HG03575 (cell line): Measurements from ENCODE around the gene EME2.
"Not testable (repeated sequence)": the region's sequence is repeated elsewhere in the genome, so short reads cannot be mapped to it uniquely, and the experiment has no call there.

Source experiments
- ATAC-seq: cut with Tn5 transposase; IDR thresholded peaks from one replicate; pipeline ENCODE4 v1.9.1; 2021; ENCODE audit not compliant: unreplicated experiment, insufficient number of reproducible peaks, low FRiP score; ENCODE audit errors: extremely low read depth

The EME2 gene

DNA sequence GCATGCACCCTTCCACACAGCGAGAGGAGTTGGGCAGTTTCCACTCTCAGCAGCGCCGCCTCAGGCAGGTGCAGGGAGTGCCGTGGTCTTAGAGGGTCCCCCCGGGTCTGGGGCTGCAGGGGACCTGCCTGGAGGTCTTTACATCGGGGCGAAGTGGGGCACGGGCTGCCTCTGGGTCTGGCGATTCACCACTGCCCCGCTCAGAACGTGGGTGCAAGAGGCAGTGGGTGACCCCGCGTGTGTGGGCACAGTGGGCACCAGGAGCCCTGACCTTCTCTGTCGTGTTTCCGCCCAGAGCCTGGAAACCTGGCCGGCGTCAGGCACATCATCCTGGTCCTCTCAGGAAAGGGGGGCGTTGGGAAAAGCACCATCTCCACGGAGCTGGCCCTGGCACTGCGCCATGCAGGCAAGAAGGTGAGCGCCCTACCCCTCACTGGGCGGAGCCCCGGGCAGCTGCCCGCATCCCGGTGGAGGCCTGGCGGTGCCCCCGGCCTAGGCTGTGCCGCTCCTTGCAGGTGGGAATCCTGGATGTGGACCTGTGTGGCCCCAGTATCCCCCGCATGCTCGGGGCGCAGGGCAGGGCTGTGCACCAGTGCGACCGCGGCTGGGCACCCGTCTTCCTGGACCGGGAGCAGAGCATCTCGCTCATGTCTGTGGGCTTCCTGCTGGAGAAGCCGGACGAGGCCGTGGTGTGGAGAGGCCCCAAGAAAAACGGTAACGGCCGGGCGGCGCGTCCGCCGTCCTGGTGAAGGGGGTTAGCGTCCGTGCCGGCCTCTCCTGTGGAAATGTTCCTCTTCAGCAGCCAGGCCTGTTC, 13.8 kb downstream of the EME2 start:
- no peak for ATAC-seq

DNA sequence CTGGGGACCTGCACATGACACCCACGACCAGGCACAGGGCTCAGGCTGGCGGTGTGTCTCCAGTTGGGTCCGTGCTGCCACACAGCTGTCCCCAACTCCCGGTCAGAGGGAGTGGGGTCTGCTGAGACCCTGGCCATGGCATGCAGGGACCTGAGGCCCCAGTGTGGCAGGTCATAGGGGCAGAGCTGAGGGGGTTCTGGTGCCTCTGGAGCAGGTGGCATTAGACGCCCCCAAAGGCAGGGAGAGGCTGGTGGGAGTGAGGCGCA, 14.4 kb downstream of the EME2 start:
- ATAC-seq, result no peak

DNA sequence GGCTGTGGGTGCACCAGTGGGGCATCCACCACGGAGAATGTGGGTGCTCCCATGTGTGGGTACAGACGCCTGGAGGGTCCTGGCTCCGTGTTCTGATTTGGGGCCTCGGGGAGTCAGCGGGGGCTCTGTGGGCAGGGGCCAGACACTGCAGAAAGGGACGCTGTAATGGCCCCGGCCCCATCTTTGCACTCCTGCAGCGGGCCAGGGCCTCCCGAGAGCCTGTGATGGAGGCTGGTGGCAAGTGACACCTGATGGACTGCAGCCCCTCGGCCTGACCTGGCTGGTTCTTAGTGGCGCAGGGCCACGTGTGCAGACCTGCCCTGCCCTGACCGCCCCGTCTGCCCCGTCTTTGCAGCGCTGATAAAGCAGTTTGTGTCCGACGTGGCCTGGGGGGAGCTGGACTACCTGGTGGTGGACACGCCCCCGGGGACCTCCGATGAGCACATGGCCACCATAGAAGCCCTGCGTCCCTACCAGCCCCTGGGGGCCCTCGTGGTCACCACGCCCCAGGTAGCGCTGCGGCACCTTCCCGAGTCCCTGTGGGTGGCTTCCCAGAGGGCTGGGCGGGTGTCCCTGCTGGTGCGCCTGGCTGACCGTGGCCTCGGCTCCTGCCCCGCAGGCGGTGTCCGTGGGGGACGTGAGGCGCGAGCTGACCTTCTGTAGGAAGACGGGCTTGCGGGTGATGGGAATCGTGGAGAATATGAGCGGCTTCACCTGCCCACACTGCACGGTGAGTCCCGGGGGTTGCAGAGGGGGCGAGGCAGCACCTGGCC, 14.9 kb downstream of the EME2 start:
- ATAC-seq, result no peak

DNA sequence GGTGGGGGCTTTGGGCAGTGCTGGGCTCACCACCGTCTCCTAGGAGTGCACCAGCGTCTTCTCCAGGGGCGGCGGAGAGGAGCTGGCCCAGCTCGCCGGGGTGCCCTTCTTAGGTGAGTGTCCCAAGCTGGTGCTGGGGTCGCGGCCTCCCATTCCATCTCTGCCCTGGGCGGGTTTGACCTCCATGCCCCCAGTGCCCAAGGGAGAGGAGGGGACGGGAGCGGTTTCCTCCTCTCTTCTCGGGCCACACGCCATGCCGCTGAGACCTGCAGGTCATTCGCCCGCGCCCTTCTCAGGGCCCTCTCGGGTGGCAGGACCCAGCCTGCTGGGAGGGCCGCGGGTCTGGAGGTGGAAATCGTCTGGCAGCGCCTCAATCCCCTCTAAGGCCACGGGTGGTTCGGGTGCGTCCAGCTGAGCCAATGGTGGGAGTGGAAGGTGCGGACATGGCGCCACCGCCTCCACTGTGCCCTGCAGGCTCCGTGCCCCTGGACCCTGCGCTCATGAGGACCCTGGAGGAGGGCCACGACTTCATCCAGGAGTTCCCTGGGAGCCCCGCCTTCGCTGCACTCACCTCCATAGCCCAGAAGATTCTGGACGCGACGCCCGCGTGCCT, 15.6 kb downstream of the EME2 start:
- no peak for ATAC-seq

DNA sequence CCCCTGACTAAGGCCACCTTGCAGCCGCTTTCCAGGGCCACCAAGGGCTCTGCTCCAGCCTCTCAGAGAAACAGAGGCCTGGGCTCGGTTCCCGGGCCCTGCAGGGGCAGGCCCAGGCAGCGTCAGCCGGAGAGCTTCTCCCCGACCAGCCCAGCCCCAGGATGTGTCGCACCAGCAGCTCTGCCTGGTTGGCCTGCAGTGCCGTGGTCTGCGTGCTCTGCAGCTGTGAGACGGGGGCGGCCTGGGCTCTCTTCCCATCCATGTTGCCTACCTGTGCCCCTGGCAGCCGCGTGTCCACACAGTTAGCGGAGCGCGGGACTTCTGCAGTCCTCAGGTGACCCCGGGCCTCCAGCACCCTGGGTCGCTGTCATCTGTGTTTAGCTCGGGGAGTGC, 16.1 kb downstream of the EME2 start:
- no peak for ATAC-seq

DNA sequence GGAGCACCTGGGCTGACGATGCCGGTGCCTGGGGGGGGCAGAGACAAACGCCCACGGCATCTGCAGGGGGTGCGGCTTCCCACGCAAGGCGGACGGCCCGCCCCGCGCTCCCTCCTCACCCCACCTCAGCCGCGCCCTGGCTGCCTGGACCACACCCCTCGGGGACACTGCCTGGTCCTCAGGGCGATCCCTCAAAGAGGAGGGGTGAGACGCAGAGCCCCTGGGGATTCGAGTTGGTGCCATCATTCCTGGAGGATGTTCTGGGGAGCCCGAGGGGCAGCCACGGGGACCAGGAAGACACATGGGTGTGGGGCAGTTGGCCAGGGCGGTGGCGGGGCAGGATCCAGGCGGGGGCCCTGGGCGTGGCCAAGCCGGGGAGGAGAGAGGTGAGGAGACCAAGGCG, 17.0 kb downstream of the EME2 start:
- ATAC-seq, result no peak

DNA sequence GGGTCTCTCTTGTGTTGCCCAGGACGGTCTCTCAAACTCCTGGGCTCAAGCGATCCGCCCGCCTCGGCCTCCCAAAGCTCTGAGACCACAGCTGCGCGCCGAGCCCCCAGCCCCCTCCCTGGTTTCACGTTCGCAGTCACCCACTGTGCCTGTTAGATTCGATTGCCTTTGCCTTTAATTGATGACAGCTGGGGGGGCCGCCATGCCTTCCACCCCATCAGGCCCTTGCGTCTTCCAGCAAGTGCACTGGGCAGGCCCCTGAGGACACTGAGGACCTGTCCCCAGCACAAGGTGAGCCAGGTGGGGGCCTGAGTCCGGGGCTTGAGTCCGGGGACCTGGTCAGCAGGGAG, 17.6 kb downstream of the EME2 start:
- no peak for ATAC-seq

DNA sequence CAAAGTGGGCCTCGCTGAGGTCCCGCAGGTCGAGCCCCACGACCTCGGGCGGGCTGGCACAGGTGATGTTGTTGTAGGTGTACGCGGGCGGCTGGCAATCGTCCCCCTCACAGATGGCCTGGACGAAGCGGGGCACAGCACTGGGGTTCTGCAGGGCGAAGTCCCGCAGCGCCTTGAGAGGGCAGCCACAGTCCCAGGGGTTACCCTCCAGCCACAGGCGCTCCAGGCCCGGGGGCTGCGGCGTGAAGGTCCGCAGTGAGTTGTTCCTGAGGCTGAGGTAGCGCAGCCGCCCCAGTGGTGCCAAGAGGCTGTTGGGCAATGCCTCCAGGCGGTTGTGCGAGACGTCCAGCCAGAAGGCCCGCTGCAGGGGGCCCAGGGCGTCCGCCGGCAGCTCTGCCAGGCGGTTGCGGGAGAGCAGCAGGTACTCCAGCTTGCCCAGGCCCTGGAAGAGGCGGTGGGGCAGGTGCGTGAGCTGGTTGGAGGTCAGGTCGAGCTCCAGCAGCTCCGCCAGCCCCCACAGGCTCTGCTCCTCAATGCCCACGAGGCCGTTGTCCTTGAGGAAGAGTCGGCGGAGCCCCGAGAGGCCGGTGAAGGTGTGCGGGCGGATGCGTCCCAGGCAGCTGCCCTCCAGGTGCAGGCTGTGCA, 18.1 kb downstream of the EME2 start:
- no peak for ATAC-seq

DNA sequence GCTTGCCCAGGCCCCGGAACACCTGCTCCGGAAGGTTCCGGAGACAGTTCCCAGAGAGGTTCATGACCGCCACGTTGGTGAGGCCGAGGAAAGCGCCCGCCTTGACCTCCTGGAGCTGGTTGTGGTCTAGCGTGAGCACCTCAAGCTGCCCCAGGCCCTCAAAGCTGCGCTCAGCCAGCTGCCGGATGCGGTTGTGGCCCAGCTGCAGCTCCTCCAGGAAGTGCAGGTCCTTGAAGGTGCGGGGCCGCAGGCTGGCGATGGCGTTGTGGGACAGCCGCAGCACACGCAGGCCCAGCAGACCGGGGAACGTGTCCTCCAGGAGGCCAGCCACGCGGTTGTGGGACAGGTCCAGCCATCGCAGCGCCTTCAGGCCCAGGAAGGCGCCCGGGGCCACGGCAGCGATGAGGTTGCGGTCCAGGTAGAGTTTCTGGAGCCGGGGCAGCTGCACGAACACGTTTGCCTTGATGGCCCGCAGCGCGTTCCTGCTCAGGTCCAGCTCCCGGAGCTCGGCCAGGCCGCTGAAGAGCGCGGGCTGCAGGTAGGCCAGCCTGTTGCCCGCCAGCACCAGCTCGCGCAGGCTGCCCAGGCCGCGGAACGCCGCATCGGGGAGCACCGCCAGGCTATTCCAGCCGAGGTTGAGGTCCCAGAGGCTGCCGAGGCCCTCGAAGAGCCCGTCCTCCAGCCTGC, 18.8 kb downstream of the EME2 start:
- ATAC-seq, result no peak

DNA sequence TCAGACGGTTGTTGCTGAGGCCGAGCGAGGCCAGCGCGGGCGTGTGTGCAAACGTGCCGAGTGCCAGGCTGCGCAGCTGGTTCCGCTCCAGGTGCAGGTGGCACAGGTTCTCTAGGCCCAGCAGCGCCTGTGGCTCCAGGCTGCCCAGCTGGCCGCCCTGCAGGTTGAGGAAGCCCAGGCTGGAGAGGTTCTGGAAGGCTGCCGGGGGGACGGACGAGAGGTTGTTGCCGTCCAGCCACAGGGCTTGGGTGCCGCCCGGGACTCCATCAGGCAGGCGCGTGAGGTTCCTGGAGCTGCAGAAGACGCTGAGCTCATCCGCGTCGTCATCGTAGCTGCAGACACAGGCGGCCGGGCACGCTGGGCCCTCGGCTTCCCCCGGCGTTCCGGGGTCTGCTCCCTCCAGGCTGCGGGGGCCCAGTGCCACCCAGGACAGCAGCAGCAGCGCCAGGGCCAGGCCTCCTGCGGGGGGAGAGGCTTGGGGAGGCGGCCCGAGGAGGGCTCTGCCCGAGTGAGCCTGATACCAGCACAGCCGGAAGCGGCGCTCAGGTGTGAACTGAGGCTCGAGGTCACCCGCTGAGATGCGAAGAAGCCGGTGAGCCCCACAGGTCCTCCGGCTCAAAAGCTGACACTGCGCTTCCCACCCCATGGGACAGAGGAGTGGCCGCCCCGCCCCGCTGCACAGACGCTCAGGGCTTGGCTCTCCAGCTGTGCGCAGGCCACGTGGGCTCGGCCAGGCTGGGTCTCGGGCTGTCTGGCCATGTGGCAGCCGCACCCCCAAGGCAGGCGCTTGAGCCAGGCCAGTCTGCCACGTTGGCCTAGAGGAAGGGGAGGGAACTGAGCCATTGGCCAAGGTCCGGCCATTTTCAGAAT, 19.6 kb downstream of the EME2 start:
- no peak for ATAC-seq

DNA sequence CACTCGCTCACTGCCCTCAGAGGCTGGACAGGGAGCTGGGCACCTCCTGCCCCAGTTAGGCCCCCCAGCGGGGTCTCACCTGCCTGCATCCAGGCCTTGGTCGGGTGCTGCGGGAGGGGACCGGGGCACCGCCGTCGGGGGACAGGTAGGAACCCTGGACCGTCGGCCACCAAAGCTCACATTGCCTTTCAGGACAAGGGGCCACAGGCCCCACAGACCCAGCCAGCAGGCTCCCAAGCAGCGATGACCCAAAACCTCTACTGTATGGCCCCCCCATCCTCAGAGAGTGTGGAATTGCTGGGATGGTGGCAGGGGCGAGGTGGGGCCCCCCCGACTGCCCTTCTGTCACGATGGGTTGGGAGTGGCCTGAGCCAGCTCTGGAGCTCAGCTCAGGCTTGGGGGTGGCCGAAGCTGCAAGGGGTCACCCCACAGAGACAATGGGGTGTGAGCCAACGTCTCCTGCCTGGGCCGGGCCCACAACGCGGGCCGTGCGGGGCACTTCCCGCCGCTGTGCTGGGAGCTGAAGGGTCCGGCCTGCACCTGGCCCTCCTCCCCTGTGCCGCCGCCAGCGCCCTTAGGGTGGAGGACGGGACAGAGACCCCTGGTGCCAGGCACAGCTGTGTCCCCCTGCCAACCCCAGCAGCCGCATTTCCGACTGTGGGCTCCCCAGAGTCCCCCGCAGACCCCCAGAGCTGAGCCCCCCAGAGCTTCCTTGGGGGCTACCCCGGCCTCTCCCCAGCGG, 20.4 kb downstream of the EME2 start:
- no peak for ATAC-seq

DNA sequence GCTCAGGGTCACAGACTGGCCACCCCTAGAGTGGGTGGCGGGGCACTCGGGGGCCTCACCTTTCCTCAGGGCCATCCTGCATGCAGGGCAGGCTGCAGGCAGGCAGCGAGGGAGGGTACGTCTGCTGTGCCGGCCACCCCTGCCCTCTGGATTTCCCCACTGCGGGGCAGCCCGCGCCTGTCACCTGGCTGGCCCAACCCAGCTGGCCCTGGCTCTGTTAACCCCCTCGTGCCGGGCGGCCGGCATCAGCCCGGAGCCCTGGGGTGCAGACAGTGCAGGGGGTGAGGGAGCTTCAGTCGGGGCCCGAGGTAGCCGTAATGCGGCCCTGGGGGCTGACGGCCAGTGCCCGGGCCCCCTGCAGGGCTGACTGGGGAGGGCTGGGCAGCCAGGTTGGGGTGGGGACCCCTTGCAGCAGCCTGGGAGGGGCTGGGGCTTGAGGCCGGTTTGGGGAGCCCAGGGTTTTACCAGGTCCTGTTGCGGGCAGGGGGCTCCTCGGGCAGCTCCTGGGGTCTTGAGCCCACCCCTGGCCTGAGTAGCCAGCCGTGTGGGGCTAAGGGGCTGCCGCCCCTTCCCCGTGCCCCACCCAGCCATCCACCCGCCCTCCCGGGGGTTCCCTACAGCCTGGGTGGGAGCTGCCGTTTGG, 21.1 kb downstream of the EME2 start, which contains the start of gene IGFALS:
TSS of gene IGFALS (minus strand) at position 128 of the 643 bp plus-strand sequence. CDS start at position 75, 53 bp downstream.
- no peak for ATAC-seq

DNA sequence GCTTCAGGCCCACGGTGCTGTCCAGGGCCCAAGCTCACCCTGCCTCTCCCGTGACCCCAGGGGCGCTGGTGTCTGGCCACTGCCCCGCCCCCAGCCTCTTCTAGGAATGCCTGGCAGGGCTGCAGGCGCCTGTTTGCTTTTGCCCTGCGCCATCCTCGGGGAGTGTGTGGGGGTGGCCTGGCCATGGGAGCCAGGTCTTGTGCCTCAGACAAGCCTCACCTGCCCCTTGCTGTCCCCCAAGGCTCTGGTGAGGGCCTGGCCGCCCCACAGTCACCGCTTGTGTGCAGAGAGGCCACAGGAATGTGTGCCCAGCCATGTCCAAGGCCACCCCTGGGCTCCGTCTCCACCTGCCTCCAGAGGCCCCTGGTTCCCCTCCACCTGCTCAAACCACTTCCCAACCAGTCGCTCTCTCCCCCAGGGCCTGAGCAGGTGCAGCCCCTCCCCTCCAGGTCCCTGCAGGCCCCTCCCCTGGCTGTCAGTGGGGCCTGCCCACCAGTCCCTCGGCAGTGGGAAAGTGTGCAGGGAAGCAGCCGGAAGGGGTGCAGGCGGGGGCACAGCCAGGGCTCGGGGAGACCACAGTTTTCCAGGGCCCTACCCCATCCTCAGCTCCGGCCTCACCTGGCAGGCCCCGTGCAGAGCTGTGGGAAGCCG, 21.7 kb downstream of the EME2 start:
- no peak for ATAC-seq

DNA sequence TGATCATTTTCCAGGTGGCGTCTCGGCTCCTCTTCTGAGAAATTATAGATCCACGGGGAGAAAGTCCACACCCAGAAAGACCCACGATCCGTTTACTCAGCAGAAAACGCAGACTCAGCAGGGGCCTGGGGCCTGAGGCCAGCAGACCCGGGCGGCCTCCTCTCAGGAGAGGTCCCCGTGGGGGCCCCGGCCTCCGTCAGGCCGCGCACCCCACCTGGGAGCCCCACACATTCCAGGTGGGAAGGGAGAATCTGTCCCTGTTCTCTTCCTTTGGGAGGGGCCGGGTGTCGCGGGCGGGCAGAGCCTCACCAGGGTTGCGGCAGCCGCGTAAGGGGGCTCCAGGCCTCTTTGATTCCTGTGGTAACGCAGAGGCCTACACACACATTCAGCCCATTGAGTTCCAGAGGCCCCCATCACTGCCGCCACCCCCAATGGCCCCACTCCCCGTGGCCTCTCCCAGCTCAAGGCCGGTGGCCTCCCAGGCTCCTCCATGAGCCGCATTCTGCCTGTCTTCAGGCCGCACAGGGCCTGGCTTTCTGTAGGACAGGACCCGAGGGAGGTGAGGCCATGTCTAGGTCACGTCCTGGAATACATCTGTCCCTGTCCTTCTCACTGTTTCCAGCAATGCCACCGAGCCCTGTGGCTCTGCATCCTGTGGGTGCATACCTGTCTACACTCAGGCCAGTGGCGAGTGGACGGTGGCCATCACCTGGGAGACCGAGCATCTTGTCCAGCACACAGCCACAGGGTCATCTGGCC, 22.5 kb downstream of the EME2 start:
- ATAC-seq, result no peak

DNA sequence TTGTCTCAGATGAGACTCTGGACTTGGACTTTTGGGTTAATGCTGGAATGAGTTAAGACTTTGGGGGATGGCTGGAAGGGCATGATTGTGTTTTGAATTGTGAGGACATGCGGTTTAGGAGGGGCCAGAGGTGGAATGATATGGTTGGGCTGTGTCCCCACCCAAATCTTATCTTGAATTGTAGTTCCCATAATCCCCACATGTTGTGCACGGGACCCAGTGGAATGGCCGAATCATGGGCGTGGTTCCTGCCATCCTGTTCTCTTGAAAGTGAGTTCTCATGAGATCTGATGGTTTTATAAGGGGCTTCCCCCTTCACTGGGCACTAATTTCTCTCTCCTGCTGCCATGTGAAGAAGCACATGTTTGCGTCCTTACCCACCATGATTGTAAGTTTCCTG, 26.7 kb downstream of the EME2 start:
- ATAC-seq, result not testable (repeated sequence)

DNA sequence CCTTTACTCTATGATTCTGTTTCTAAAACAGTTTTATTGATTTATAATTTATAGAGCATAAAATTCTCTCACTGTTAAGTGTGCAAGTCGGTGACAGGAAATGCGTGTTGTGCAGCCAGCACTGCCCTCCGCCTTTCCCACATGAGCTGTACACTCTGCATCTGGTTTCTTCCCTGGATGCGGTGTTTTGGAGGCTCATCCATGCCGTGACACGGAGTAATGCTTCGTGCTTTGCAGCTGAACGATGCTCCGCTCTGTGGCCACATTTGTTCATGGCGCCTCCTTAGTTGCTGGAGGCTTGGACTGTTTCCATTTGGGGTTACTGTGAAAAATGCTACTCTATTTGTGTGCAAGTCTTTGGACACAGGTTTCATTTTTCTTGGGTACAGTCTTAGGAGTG, 28.1 kb downstream of the EME2 start:
- no peak for ATAC-seq
